ENCODE data around the gene RBM10. TPM values are rescaled to one million over a fixed set of nuclear protein-coding genes. Genes with fewer than 3 reads are reported as not detected.

Gene RBM10
- total and polyA plus RNA-seq, 2 of the 13 experiments (the other 11 are each of a cell fraction or from before 2014, with no cell fraction given): 15.9 to 43.1 TPM

DNA sequence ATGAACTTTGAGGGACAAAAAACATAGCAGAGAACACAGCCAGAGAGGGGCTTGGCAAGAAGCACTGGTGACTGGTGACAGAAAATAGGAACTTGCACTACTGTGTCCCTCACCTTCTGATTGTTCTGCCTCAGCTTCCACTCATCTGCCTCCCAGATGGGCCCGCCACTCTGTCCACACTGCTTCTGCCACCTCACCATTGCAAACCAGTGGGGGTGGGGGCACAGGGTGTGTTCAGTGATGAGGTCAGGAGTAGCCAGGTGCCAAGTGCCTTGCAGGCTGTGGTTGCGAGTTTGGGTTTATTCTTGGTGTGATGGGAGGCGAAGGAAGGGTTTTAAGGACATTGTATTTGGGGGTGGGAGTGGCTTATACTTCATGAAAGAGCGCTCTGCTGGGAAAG is 39.5 kb downstream of the RBM10 start (continued):
- TF ChIP-seq, protein P1, sequence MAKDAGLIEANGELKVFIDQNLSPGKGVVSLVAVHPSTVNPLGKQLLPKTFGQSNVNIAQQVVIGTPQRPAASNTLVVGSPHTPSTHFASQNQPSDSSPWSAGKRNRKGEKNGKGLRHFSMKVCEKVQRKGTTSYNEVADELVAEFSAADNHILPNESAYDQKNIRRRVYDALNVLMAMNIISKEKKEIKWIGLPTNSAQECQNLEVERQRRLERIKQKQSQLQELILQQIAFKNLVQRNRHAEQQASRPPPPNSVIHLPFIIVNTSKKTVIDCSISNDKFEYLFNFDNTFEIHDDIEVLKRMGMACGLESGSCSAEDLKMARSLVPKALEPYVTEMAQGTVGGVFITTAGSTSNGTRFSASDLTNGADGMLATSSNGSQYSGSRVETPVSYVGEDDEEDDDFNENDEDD (CRISPR knock-in tag; IDR thresholded peaks at IDR 0.05; ENCODE audit: borderline replicate concordance): no peak
- TF ChIP-seq ZBTB21 (CRISPR knock-in tag; IDR thresholded peaks at IDR 0.05) (no peak), ETS1 (CRISPR knock-in tag; IDR thresholded peaks at IDR 0.05) (no peak), CCAR2 (optimal IDR thresholded peaks at IDR 0.05; ENCODE audit: low read depth, low read length) (no peak), ZBTB7A (CRISPR knock-in tag; IDR thresholded peaks at IDR 0.05) (no peak), FOXC1 (CRISPR knock-in tag; IDR thresholded peaks at IDR 0.05; ENCODE audit: borderline replicate concordance) (no peak), ZNF30 (CRISPR knock-in tag; IDR thresholded peaks at IDR 0.05) (no peak), ZBTB14 (CRISPR knock-in tag; IDR thresholded peaks at IDR 0.05) (no peak), DMTF1 (CRISPR knock-in tag; IDR thresholded peaks at IDR 0.05) (no peak)

All from HepG2 (cell line).